Panc1 (cell line): ENCODE data around the gene PEF1. TPM values are rescaled to one million over a fixed set of nuclear protein-coding genes. Genes with fewer than 3 reads are reported as not detected.

Source experiments
- ATAC-seq: fragments of 200-7000 bp; cut with Tn5 transposase; 2 replicates; pipeline ENCODE4 v1.9.1; 2020; ENCODE audit warnings: mild to moderate bottlenecking, moderate library complexity
- BruUV-seq: library from RNA; stranded (reverse); fragments of 400-500 nt; replicated peaks from 2 replicates; lab custom pipeline; 2021; lab: Mats Ljungman, UMichigan
- CTCF ChIA-PET: fragments of 300-600 bp; sonication (Branson Sonifier 250); formaldehyde crosslinking; loops from one replicate; lab custom pipeline; 2022; ENCODE audit warnings: antibody characterized with exemption; lab: Charles Lee
- POLR2A ChIA-PET: fragments of 300-600 bp; sonication (Branson Sonifier 250); formaldehyde crosslinking; loops from one replicate; lab custom pipeline; 2022; ENCODE audit warnings: antibody characterized with exemption; lab: Charles Lee
- DNase-seq: peaks from one replicate; pipeline ENCODE4 v3.0.0-alpha.2; 2010; ENCODE audit warnings: low read depth, low spot score
- H3K27ac ChIP-seq: 2 replicates; pipeline ENCODE4 v1.5.1; 2011; ENCODE audit warnings: mild to moderate bottlenecking, low read length, inconsistent platforms
- H3K27me3 ChIP-seq: fragments of 200-500 bp; sonication (Bioruptor generic); 2 replicates; pipeline ENCODE4 v1.6.0; 2014; ENCODE audit warnings: low read length, inconsistent platforms; ENCODE audit not compliant: control insufficient read depth, insufficient read depth
- H3K36me3 ChIP-seq: fragments of 200-500 bp; sonication (Bioruptor generic); 2 replicates; pipeline ENCODE4 v1.5.1; 2014; ENCODE audit warnings: inconsistent platforms, mild to moderate bottlenecking, low read length, moderate library complexity; ENCODE audit not compliant: control insufficient read depth, insufficient read depth
- H3K4me1 ChIP-seq: 2 replicates; pipeline ENCODE4 v1.5.1; 2011; ENCODE audit warnings: inconsistent platforms, mild to moderate bottlenecking, low read length, moderate library complexity; ENCODE audit not compliant: control insufficient read depth, insufficient read depth
- H3K4me3 ChIP-seq, 2 experiments: 2 replicates each; pipeline ENCODE4 v1.5.1; 2011 to 2012; ENCODE audit warnings: low read depth in 2 of 2, low read length in 2 of 2, mild to moderate bottlenecking in 2 of 2, inconsistent platforms in 1 of 2, moderate library complexity in 1 of 2
- H3K9me3 ChIP-seq: fragments of 200-500 bp; sonication (Bioruptor generic); 2 replicates; pipeline ENCODE4 v1.5.1; 2014; ENCODE audit warnings: low read depth, mild to moderate bottlenecking, inconsistent platforms, low read length, moderate library complexity; ENCODE audit not compliant: control insufficient read depth, insufficient read depth
- CTCF ChIP-seq: fragments of 450-650 bp; IDR thresholded peaks from 2 replicates; pipeline ENCODE4 v1.5.1; 2017; ENCODE audit warnings: mild to moderate bottlenecking
- POLR2AphosphoS5 ChIP-seq: IDR thresholded peaks from 2 replicates; pipeline ENCODE4 v1.6.1; 2012; ENCODE audit warnings: mild to moderate bottlenecking, low read depth, low read length, moderate library complexity
- REST ChIP-seq, 2 experiments: IDR thresholded peaks; 2 replicates each; pipeline ENCODE4 v1.6.1; 2011 to 2012; ENCODE audit warnings: low read depth in 2 of 2, control low read depth in 1 of 2, low read length in 1 of 2, mild to moderate bottlenecking in 1 of 2, moderate library complexity in 1 of 2; ENCODE audit not compliant: insufficient read depth in 1 of 2
- SIN3A ChIP-seq: IDR thresholded peaks from 2 replicates; pipeline ENCODE4 v1.6.1; 2012; ENCODE audit warnings: low read depth, mild to moderate bottlenecking, low read length, moderate library complexity, borderline replicate concordance; ENCODE audit not compliant: insufficient read depth
- TCF7L2 ChIP-seq: IDR thresholded peaks from 2 replicates; pipeline ENCODE4 v1.6.1; 2011; ENCODE audit warnings: mild to moderate bottlenecking, low read depth, low read length, inconsistent platforms
- in situ Hi-C: cut with HindIII; loops from 2 replicates; pipeline ENCODE4 v1.10.0; 2016; ENCODE audit warnings: low sequenced_read_pairs, low pct_unique_long_range_greater_than_20kb
- intact Hi-C: fragments of 100-400 bp; cut with micrococcal nuclease; formaldehyde crosslinking; loops from one replicate; pipeline ENCODE4 v1.10.0; 2022; ENCODE audit not compliant: unreplicated experiment
- total RNA-seq: library from RNA; stranded (reverse); gene quantifications from one replicate; pipeline ENCODE4 v1.2.1, GENCODE V29; 2021; ENCODE audit not compliant: unreplicated experiment

Gene PEF1
- total RNA-seq, 1 experiment from 2014 or later: 58.4 TPM

- in situ Hi-C loops: no loop called here
- H3K27ac ChIP-seq: peak overlapping the region; percentile 32; the same call in 1 of the 2 replicates
These were observed 52.5 kb downstream of the PEF1 start for GRCh38 chr1:31592132-31592531.

GRCh38 chr1:31591425-31592093 is 53.1 kb downstream of the PEF1 start:
- Histone ChIP-seq H3K4me1 (peaks cover 31% of the 10 kb centered on the region), H3K9me3 (no peaks in the 10 kb centered on the region), H3K27me3 (no peaks in the 10 kb centered on the region), H3K4me3 (no peak overlapping the region), H3K36me3 (no peaks in the 10 kb centered on the region), H3K27ac (peak overlapping the region; percentile 32; the same call in 1 of the 2 replicates)
- BruUV-seq: no TSS peak
- ChIA-PET CTCF (interaction anchor here (1.1 kb wide), 1 partner anchor 42 kb away, joined by 3 read pairs; no protein-coding TSS in a partner anchor), POLR2A (no interaction called here)
- in situ Hi-C loops (no loop called here), intact Hi-C loops (loop anchor here (2.0 kb wide), 1 partner anchor 27 kb away; no protein-coding TSS in a partner anchor)
- DNase-seq (no peak), ATAC-seq (0 out of 2 replicates have a peak, but pooled peaks have one; percentile 22)
- TF ChIP-seq REST (IDR thresholded peaks at IDR 0.05; ENCODE audit: insufficient read depth in 1 of 2, low read depth in 2 of 2, low read length in 1 of 2) (no peak), TCF7L2 (no peak), CTCF (no peak), SIN3A (no peak), POLR2AphosphoS5 (no peak)

More at GRCh38 chr1:31592132-31592531, 52.5 kb downstream of the PEF1 start:
- H3K27me3 ChIP-seq: no peaks in the 10 kb centered on the region
- no peaks in the 10 kb centered on the region for H3K36me3 ChIP-seq
- intact Hi-C loops: loop anchor here (2.0 kb wide), 1 partner anchor 27 kb away; no protein-coding TSS in a partner anchor
- BruUV-seq: no TSS peak
- H3K4me3 ChIP-seq: no peak overlapping the region
- H3K4me1 ChIP-seq: peaks cover 33% of the 10 kb centered on the region
- no peak for ATAC-seq
- no peaks in the 10 kb centered on the region for H3K9me3 ChIP-seq
- CTCF ChIA-PET: no interaction called here
- no peak for DNase-seq
- TF ChIP-seq POLR2AphosphoS5 (no peak), TCF7L2 (no peak), REST (IDR thresholded peaks at IDR 0.05; ENCODE audit: insufficient read depth in 1 of 2, low read depth in 2 of 2, low read length in 1 of 2) (no peak), SIN3A (no peak), CTCF (no peak)
- POLR2A ChIA-PET: no interaction called here
